Neural cell (in vitro differentiated cells): ENCODE data around the gene ATP5F1D. TPM values are rescaled to one million over a fixed set of nuclear protein-coding genes. Genes with fewer than 3 reads are reported as not detected.

ENCODE experiments used
- H2AFZ ChIP-seq: fragments of 200-600, 300-800 bp; sonication (generic), shearing (Covaris generic); 2 replicates; pipeline ENCODE4 v1.6.0; 2014; ENCODE audit warnings: low read depth, mild to moderate bottlenecking, antibody characterized with exemption, low read length, moderate library complexity
- H3F3A ChIP-seq: fragments of 200-600 bp; shearing (Covaris generic); 2 replicates; pipeline ENCODE4 v1.6.1; 2016; ENCODE audit warnings: mild to moderate bottlenecking, moderate library complexity, mixed read lengths, antibody characterized with exemption, low read length; ENCODE audit not compliant: insufficient read depth, poor library complexity, severe bottlenecking
- H3K27ac ChIP-seq: fragments of 200-600, 300-800 bp; sonication (generic), shearing (Covaris generic); 2 replicates; pipeline ENCODE4 v1.5.1; 2014; ENCODE audit warnings: mild to moderate bottlenecking, low read length, moderate library complexity
- H3K27me3 ChIP-seq: fragments of 300-800, 200-600 bp; sonication (generic), shearing (Covaris generic); 2 replicates; pipeline ENCODE4 v1.6.0; 2014; ENCODE audit warnings: mild to moderate bottlenecking, low read depth, low read length, moderate library complexity; ENCODE audit not compliant: insufficient read depth
- H3K36me3 ChIP-seq: fragments of 300-800, 200-600 bp; sonication (generic), shearing (Covaris generic); 2 replicates; pipeline ENCODE4 v1.5.1; 2014; ENCODE audit warnings: mild to moderate bottlenecking, antibody characterized with exemption, low read length, moderate library complexity; ENCODE audit not compliant: insufficient read depth
- H3K4me2 ChIP-seq: fragments of 300-800, 200-600 bp; sonication (generic), shearing (Covaris generic); 2 replicates; pipeline ENCODE4 v1.6.0; 2014; ENCODE audit warnings: mild to moderate bottlenecking, low read length
- H3K4me3 ChIP-seq: fragments of 300-800, 200-600 bp; sonication (generic), shearing (Covaris generic); 2 replicates; pipeline ENCODE4 v1.5.1; 2014; ENCODE audit warnings: mild to moderate bottlenecking, low read length, moderate library complexity
- H3K79me2 ChIP-seq: fragments of 200-600 bp; shearing (Covaris generic); replicated peaks from 2 replicates; pipeline ENCODE4 v1.6.0; 2014; ENCODE audit warnings: mild to moderate bottlenecking, low read length, moderate library complexity; ENCODE audit not compliant: insufficient read depth
- H3K9ac ChIP-seq: fragments of 300-800, 200-600 bp; sonication (generic), shearing (Covaris generic); 2 replicates; pipeline ENCODE4 v1.6.1; 2016; ENCODE audit warnings: mild to moderate bottlenecking, low read length, mixed read lengths
- H3K9me2 ChIP-seq: fragments of 200-600 bp; shearing (Covaris generic); 2 replicates; pipeline ENCODE4 v1.6.1; 2016; ENCODE audit warnings: mild to moderate bottlenecking, low read length, mixed read lengths; ENCODE audit not compliant: insufficient read depth
- H3K9me3 ChIP-seq: fragments of 200-600, 300-800 bp; sonication (generic), shearing (Covaris generic); 2 replicates; pipeline ENCODE4 v1.6.1; 2016; ENCODE audit warnings: mild to moderate bottlenecking, mixed run types, low read length, moderate library complexity, mixed read lengths
- H4K20me1 ChIP-seq: fragments of 200-600 bp; shearing (Covaris generic); 2 replicates; pipeline ENCODE4 v1.6.1; 2016; ENCODE audit warnings: mild to moderate bottlenecking, mixed run types; ENCODE audit not compliant: insufficient read depth
- CTCF ChIP-seq: fragments of 450-650 bp; IDR thresholded peaks from 2 replicates; pipeline ENCODE4 v1.5.1; 2014; ENCODE audit warnings: antibody characterized with exemption, mild to moderate bottlenecking, moderate library complexity; ENCODE audit not compliant: poor library complexity, severe bottlenecking
- EP300 ChIP-seq: fragments of 450-650 bp; conservative IDR thresholded peaks from 2 replicates; pipeline ENCODE4 v1.6.1; 2014; ENCODE audit warnings: antibody characterized with exemption, mild to moderate bottlenecking, moderate library complexity; ENCODE audit not compliant: poor library complexity, severe bottlenecking
- EZH2 ChIP-seq: fragments of 200-600, 300-800 bp; shearing (Covaris generic), sonication (generic); IDR thresholded peaks from 2 replicates; pipeline ENCODE4 v1.6.1; 2014; ENCODE audit warnings: antibody characterized with exemption, low read length, borderline replicate concordance, mild to moderate bottlenecking; ENCODE audit not compliant: insufficient read depth, poor library complexity, severe bottlenecking
- MXI1 ChIP-seq: fragments of 450-650 bp; conservative IDR thresholded peaks from 2 replicates; pipeline ENCODE4 v1.6.1; 2014; ENCODE audit warnings: antibody characterized with exemption, mild to moderate bottlenecking; ENCODE audit not compliant: poor library complexity, severe bottlenecking
- POLR2AphosphoS5 ChIP-seq: IDR thresholded peaks from 2 replicates; pipeline ENCODE4 v1.6.1; 2012
- RAD21 ChIP-seq: fragments of 450-650 bp; conservative IDR thresholded peaks from 2 replicates; pipeline ENCODE4 v1.6.1; 2014; ENCODE audit warnings: antibody characterized with exemption, mild to moderate bottlenecking, moderate library complexity
- REST ChIP-seq: IDR thresholded peaks from 2 replicates; pipeline ENCODE4 v1.6.1; 2012; ENCODE audit warnings: borderline replicate concordance
- SMC3 ChIP-seq: fragments of 450-650 bp; conservative IDR thresholded peaks from 2 replicates; pipeline ENCODE4 v1.6.1; 2014; ENCODE audit warnings: antibody characterized with exemption, mild to moderate bottlenecking, moderate library complexity; ENCODE audit not compliant: poor library complexity
- TAF1 ChIP-seq: IDR thresholded peaks from 2 replicates; pipeline ENCODE4 v1.6.1; 2012; ENCODE audit warnings: low read depth
- polyA plus RNA-seq: library from polyadenylated mRNA; depleted of rRNA; stranded (reverse); fragments of >200 nt; gene quantifications from 2 replicates; pipeline ENCODE4 v1.2.3, GENCODE V29; 2014

ATP5F1D gene
- polyA plus RNA-seq, 1 donor from 2014 or later = 47.8 TPM

GRCh38 chr19:1254530-1255185 is 13.1 kb downstream of the ATP5F1D start:
- no peak overlapping the region for H2AFZ ChIP-seq

More at GRCh38 chr19:1254530-1255185, 13.1 kb downstream of the ATP5F1D start:
- H3K79me2 ChIP-seq = peaks cover 70% of the 10 kb centered on the region
- H3K27me3 ChIP-seq = no peaks in the 10 kb centered on the region
- no peaks in the 10 kb centered on the region for H3K36me3 ChIP-seq
- no peaks in the 10 kb centered on the region for H3F3A ChIP-seq
- H3K27ac ChIP-seq = no peak overlapping the region
- H3K9me3 ChIP-seq = no peaks in the 10 kb centered on the region
- no peak overlapping the region for H3K9ac ChIP-seq
- no peak overlapping the region for H3K4me2 ChIP-seq
- peaks cover 4% of the 10 kb centered on the region for H4K20me1 ChIP-seq
- no peak for TF ChIP-seq CTCF
- TF ChIP-seq MXI1 = no peak
- TF ChIP-seq POLR2AphosphoS5 = peak; percentile 13
- no peak for TF ChIP-seq TAF1
- no peak for TF ChIP-seq EP300
- TF ChIP-seq RAD21 = no peak
- TF ChIP-seq SMC3 = no peak
- TF ChIP-seq EZH2 = no peak
- no peak for TF ChIP-seq REST
- H3K9me2 ChIP-seq = no peaks in the 10 kb centered on the region
- H3K4me3 ChIP-seq = no peak overlapping the region
